GM12872 (cell line): Measurements from ENCODE around the gene LTBP1.
A peak's percentile ranks its signal among the peaks of the same experiment; 100 is the strongest.

Experiments used
- TF ChIP-seq, protein P1 (sequence below): IDR thresholded peaks from 3 replicates; pipeline ENCODE4 v1.5.1; 2011; ENCODE audit warnings: low read depth, mild to moderate bottlenecking, low read length, moderate library complexity; ENCODE audit not compliant: insufficient read depth

The LTBP1 gene

DNA sequence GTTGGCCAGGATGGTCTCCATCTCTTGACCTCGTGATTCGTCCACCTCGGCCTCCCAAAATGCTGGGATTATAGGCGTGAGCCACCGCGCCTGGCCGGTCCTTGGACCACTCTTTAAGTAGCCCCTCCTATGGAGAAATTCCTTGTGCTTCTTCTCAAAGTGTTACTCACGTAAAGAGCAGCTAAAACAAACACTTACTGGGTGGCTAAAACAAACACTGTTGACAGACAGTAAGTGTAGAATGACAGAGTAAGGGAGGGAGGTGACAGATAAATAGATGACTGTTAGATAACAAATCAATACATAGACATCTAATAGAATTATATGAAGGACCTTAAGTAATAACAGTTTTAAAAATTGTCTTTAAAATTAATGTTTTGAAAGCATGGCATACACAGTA, 488.8 kb downstream of the LTBP1 start:
- TF ChIP-seq, protein P1, sequence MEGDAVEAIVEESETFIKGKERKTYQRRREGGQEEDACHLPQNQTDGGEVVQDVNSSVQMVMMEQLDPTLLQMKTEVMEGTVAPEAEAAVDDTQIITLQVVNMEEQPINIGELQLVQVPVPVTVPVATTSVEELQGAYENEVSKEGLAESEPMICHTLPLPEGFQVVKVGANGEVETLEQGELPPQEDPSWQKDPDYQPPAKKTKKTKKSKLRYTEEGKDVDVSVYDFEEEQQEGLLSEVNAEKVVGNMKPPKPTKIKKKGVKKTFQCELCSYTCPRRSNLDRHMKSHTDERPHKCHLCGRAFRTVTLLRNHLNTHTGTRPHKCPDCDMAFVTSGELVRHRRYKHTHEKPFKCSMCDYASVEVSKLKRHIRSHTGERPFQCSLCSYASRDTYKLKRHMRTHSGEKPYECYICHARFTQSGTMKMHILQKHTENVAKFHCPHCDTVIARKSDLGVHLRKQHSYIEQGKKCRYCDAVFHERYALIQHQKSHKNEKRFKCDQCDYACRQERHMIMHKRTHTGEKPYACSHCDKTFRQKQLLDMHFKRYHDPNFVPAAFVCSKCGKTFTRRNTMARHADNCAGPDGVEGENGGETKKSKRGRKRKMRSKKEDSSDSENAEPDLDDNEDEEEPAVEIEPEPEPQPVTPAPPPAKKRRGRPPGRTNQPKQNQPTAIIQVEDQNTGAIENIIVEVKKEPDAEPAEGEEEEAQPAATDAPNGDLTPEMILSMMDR, result no peak

DNA sequence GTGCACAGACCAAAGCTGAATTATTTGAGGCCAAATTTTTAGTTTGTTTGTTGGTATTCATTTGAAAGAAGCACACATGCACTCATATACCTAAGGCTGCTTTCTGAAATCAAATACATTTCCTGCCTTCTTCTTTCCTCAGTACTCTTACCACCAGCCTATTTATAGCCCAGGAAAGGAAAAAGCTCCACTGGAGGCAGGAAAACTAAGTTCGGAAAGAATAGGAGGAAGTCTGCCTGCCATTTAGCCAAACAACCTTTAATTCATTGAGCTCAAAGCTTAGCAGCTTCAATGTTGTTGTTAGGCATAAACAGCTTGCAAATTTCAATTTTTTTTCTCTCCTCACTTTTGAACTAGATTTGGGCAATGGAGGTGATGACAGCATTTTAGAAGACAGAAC, 489.3 kb downstream of the LTBP1 start:
- TF ChIP-seq, protein P1, result no peak

DNA sequence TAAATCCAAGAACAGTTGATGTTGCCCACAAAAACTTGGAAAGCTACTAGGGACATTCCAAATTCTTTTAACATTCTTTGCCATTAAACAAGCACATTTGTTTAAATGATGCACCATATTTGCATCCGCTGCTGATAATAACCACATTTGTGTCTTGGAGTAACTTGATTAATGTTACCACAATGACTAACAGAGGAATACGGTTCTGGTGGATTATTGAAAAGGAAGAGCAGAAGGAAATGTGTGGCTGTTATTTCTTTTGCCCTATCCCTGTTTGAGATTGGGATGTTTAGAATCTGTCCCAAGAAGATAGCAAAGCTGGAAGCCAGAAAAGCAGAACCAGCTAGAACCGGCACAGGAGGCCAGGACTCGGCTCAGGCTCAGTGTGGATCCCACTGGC, 490.5 kb downstream of the LTBP1 start:
- TF ChIP-seq, protein P1, result no peak

DNA sequence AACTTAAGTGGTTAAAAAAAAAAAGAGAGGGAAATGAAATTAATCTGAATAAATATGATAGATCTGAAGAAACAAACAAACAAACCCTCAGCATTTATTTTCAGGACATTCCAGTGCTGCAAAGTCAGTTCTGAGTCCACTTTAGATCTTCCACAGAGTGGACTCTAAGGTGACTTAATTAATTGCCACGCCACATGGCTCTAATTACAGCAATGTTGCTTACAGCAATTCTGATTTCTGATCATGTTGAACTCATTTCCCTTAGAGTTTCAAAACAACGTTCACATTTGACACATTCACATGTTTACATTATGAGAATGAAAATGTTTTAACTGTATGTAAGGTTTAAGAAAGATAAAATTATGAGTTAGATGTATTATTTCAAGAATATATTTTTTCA, 491.1 kb downstream of the LTBP1 start:
- TF ChIP-seq, protein P1, result no peak

DNA sequence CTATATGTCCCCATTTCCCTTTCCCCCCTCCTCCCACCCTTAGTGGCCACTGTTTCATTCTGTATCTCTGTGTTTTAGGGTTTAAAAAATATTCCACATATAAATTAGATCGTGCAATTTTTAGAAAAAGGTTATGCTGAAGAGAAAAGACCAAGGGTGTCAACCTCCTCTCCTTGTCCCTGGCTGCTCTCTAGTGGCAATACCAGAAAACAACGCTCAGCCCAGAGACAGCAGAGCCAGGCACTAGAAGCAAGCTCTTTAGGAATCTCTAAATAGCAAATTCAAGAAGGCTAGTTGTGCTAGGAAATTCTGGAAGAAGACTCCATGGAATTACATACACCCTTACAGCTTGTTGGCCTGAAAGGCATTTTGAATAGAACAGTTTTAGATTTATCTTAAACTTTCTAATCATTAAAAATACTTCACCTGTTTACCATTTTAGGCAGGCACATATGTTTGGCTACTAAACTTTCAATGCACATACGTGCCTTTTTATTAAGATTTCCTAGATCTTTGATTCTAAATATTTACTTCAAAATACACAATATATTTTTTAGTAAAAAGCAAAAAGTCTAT, 494.6 kb downstream of the LTBP1 start:
- TF ChIP-seq, protein P1, result peak; percentile 70

DNA sequence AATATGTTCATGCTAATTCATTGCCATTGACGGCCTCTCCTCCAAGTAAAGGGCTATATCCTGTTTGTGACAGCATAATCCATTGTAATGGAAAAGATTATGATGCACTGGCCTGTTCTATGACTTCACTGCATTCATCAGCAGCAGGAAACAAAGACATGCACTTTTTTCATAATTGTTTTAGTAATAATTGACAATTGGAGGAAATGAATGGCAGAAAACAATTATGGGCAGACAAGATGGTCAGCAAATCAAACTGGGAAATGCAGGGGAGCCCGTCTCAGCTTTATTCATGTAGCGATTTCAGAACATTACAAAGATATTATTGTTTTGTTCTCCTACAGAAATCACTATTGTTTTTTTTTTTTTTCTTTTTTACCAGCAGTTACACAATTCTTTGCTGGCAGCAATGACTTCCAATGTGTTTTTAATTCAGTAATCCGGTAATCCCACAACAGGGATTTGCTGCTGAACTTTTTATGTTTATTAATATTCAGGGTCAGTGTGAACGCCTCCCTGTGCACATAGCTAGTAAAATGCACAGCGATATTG, 495.9 kb downstream of the LTBP1 start:
- TF ChIP-seq, protein P1, result no peak

DNA sequence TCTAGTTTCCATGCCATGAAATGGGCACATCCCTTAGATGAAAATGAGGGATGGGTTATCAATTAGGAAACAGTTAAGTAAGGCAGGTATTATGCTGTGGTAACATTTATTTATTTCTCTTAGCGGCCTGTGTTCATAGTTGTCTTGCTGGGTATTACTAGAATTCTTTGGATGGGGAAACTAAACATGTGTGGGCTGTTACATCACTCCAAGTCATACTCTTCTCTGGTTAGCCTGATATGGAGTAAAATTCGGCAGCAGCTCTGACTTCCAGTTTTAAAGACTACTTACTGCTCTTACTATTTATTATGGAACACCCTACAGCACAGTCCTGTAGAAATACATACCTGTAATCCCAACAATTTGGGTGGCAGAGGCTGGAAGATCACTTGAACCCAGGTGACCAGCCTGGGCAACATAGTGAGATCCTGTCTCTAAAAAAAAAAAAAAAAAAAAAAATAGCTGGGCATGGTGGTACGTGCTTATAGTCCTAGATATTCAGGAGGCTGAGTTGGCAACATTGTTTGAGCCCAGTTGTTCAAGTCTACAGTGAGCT, 496.6 kb downstream of the LTBP1 start:
- TF ChIP-seq, protein P1, result no peak
